MM.1S (cell line): ENCODE results near the gene KLHL8.

Source experiments
- DNase-seq: peaks from one replicate; pipeline ENCODE4 v3.0.0-alpha.2; 2015
- H2AFZ ChIP-seq: fragments of 300-600 bp; sonication (generic); 2 replicates; pipeline ENCODE4 v1.6.0; 2016; ENCODE audit warnings: antibody characterized with exemption, low read length
- H3F3A ChIP-seq: fragments of 300-600 bp; sonication (generic); 2 replicates; pipeline ENCODE4 v1.6.1; 2016; ENCODE audit warnings: mild to moderate bottlenecking, antibody characterized with exemption, low read length, moderate library complexity, mixed read lengths; ENCODE audit not compliant: insufficient read depth
- H3K27ac ChIP-seq: fragments of 300-600 bp; sonication (generic); 2 replicates; pipeline ENCODE4 v1.5.1; 2016; ENCODE audit warnings: mild to moderate bottlenecking, low read length
- H3K27me3 ChIP-seq: fragments of 300-600 bp; sonication (generic); replicated peaks from 2 replicates; pipeline ENCODE4 v1.6.0; 2016; ENCODE audit warnings: low read length; ENCODE audit not compliant: insufficient read depth
- H3K36me3 ChIP-seq: fragments of 300-600 bp; sonication (generic); replicated peaks from 2 replicates; pipeline ENCODE4 v1.6.1; 2016; ENCODE audit warnings: mild to moderate bottlenecking, low read length, mixed read lengths; ENCODE audit not compliant: insufficient read depth
- H3K4me1 ChIP-seq: fragments of 300-600 bp; sonication (generic); 2 replicates; pipeline ENCODE4 v1.6.1; 2016; ENCODE audit warnings: low read length, mixed read lengths
- H3K4me2 ChIP-seq: fragments of 300-600 bp; sonication (generic); 2 replicates; pipeline ENCODE4 v1.6.0; 2016; ENCODE audit warnings: low read depth, low read length
- H3K4me3 ChIP-seq: fragments of 300-600 bp; sonication (generic); 2 replicates; pipeline ENCODE4 v1.5.1; 2016; ENCODE audit warnings: low read length, mixed read lengths
- H3K79me2 ChIP-seq: fragments of 300-600 bp; sonication (generic); 2 replicates; pipeline ENCODE4 v1.6.1; 2016; ENCODE audit warnings: mixed run types, low read length, mixed read lengths
- H3K9ac ChIP-seq: fragments of 300-600 bp; sonication (generic); 2 replicates; pipeline ENCODE4 v1.6.1; 2016; ENCODE audit warnings: low read length, mixed read lengths
- H3K9me2 ChIP-seq: fragments of 300-600 bp; sonication (generic); replicated peaks from 2 replicates; pipeline ENCODE4 v1.6.1; 2016; ENCODE audit warnings: mild to moderate bottlenecking, low read length, mixed read lengths; ENCODE audit not compliant: insufficient read depth
- H3K9me3 ChIP-seq: fragments of 300-600 bp; sonication (generic); replicated peaks from 2 replicates; pipeline ENCODE4 v1.6.1; 2016; ENCODE audit warnings: mild to moderate bottlenecking, low read length, mixed read lengths; ENCODE audit not compliant: insufficient read depth
- H4K20me1 ChIP-seq: fragments of 300-600 bp; sonication (generic); 2 replicates; pipeline ENCODE4 v1.6.1; 2016; ENCODE audit warnings: mild to moderate bottlenecking, low read length, moderate library complexity, mixed read lengths; ENCODE audit not compliant: insufficient read depth
- EZH2 ChIP-seq: fragments of 300-600 bp; sonication (generic); optimal IDR thresholded peaks from 2 replicates; pipeline ENCODE3; 2017; ENCODE audit warnings: low read depth, mild to moderate bottlenecking, antibody characterized with exemption, low read length, mixed read lengths
- EZH2phosphoT487 ChIP-seq: fragments of 300-600 bp; sonication (generic); IDR thresholded peaks from 2 replicates; pipeline ENCODE4 v1.6.1; 2018; ENCODE audit warnings: antibody characterized with exemption, low read length
- TF ChIP-seq, protein P1 (sequence below): fragments of 300-600 bp; sonication (generic); IDR thresholded peaks from 2 replicates; pipeline ENCODE4 v1.5.1; 2016; ENCODE audit warnings: antibody characterized with exemption, low read length, mixed read lengths

KLHL8 gene

DNA sequence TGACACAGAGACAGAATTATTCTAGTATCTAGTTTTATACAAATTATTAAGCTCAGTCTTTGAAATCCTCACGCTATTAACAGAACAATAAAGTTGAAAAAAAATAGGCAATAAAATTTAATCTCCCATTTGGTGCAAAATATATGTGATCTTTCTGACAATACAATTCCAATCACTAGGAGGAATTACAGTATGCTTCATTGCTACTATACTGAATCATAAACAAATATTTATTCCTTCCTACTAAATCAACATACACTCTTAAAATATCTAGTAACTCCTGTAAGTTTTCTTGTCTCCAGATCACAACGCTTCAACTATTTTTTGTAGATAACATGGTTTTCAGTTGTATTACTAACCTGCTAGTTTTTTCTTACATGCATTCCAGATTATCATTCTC lies 45.7 kb downstream of the KLHL8 start:
- no peak overlapping the region for H2AFZ ChIP-seq
- no peak overlapping the region for H3K27ac ChIP-seq
- no peak for DNase-seq
- no peak overlapping the region for H3K4me2 ChIP-seq
- no peak for TF ChIP-seq EZH2
- no peak for TF ChIP-seq EZH2phosphoT487
- TF ChIP-seq, protein P1, sequence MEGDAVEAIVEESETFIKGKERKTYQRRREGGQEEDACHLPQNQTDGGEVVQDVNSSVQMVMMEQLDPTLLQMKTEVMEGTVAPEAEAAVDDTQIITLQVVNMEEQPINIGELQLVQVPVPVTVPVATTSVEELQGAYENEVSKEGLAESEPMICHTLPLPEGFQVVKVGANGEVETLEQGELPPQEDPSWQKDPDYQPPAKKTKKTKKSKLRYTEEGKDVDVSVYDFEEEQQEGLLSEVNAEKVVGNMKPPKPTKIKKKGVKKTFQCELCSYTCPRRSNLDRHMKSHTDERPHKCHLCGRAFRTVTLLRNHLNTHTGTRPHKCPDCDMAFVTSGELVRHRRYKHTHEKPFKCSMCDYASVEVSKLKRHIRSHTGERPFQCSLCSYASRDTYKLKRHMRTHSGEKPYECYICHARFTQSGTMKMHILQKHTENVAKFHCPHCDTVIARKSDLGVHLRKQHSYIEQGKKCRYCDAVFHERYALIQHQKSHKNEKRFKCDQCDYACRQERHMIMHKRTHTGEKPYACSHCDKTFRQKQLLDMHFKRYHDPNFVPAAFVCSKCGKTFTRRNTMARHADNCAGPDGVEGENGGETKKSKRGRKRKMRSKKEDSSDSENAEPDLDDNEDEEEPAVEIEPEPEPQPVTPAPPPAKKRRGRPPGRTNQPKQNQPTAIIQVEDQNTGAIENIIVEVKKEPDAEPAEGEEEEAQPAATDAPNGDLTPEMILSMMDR: no peak
- no peaks in the 10 kb centered on the region for H3K27me3 ChIP-seq
- H3K36me3 ChIP-seq: no peaks in the 10 kb centered on the region
- H3K9ac ChIP-seq: no peak overlapping the region
- no peak overlapping the region for H3K4me3 ChIP-seq
- no peaks in the 10 kb centered on the region for H4K20me1 ChIP-seq
- no peaks in the 10 kb centered on the region for H3K9me2 ChIP-seq
- H3K4me1 ChIP-seq: no peaks in the 10 kb centered on the region
- H3F3A ChIP-seq: no peaks in the 10 kb centered on the region
- H3K9me3 ChIP-seq: no peaks in the 10 kb centered on the region
- H3K79me2 ChIP-seq: no peaks in the 10 kb centered on the region

- H3K4me3 ChIP-seq: no peak overlapping the region
- no peak overlapping the region for H2AFZ ChIP-seq
- H3K9ac ChIP-seq: no peak overlapping the region
- no peaks in the 10 kb centered on the region for H3K9me3 ChIP-seq
- no peaks in the 10 kb centered on the region for H3K27me3 ChIP-seq
- H3K27ac ChIP-seq: no peak overlapping the region
- TF ChIP-seq, protein P1: no peak
- no peaks in the 10 kb centered on the region for H3K9me2 ChIP-seq
- H3K4me2 ChIP-seq: no peak overlapping the region
- H3K4me1 ChIP-seq: no peaks in the 10 kb centered on the region
- H3F3A ChIP-seq: no peaks in the 10 kb centered on the region
- no peaks in the 10 kb centered on the region for H3K79me2 ChIP-seq
- no peak for DNase-seq
- H4K20me1 ChIP-seq: no peaks in the 10 kb centered on the region
- H3K36me3 ChIP-seq: no peaks in the 10 kb centered on the region
Measured at GRCh38 chr4:87171944-87172343, 48.5 kb downstream of the KLHL8 start.

GRCh38 chr4:87166296-87166854 lies 54.0 kb downstream of the KLHL8 start:
- Histone ChIP-seq H3K9ac (no peak overlapping the region), H3K79me2 (no peaks in the 10 kb centered on the region), H3K4me2 (no peak overlapping the region), H3K4me1 (no peaks in the 10 kb centered on the region), H3K27ac (no peak overlapping the region), H3K27me3 (no peaks in the 10 kb centered on the region), H2AFZ (no peak overlapping the region), H3K4me3 (no peak overlapping the region), H3K36me3 (no peaks in the 10 kb centered on the region), H3K9me3 (no peaks in the 10 kb centered on the region), H4K20me1 (no peaks in the 10 kb centered on the region), H3F3A (no peaks in the 10 kb centered on the region), H3K9me2 (no peaks in the 10 kb centered on the region)
- no peak for DNase-seq
- TF ChIP-seq, protein P1: no peak
- TF ChIP-seq EZH2 (no peak), EZH2phosphoT487 (no peak)
